ENCODE data around the gene MYO5B.

DNA sequence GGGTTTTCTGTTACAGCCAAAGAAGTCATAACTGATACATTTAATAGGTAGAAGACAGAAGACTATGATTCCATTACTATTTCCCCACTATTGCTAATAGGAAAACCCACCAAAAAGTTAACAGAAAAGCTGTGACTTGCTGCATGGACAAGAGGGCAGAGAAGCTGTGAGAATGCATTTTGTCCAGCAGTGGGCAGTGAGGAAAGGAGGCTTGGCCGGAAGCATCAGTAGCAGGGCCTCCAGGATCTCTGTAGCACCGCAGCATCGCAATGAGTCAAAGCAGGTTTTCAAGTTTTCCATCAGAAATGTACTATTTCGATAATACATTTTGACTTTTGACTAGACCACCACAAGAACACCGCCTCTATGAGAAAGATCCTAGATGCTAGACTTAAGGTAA, 24.9 kb downstream of the MYO5B start:
- no peak for TF ChIP-seq POLR2A (IDR thresholded peaks at IDR 0.05; ENCODE audit: low read length)
- no peak for TF ChIP-seq GATA1 (IDR thresholded peaks at IDR 0.05; ENCODE audit: low read depth, low read length)

All from erythroblast (primary cell).